Stimulated activated CD4-positive, alpha-beta T cell treated with anti-CD3 and anti-CD28 coated beads, Interleukin-1b, Interleukin-23, amount 100 ng/mL, for 1 hour (primary cell): ENCODE data around the gene ZNF362.
A peak's percentile ranks its signal among the peaks of the same experiment; 100 is the strongest.

Source experiments
- DNase-seq, 2 donors: peaks; one replicate each; pipeline ENCODE4 v3.0.0-alpha.2; 2020; ENCODE audit warnings: low read depth in 2 of 2

Gene ZNF362

GRCh38 chr1:33343539-33343938 is 87.2 kb downstream of the ZNF362 start:
- no peak for DNase-seq

- DNase-seq: no peak
These were observed 88.7 kb downstream of the ZNF362 start for GRCh38 chr1:33344896-33345560.

DNA sequence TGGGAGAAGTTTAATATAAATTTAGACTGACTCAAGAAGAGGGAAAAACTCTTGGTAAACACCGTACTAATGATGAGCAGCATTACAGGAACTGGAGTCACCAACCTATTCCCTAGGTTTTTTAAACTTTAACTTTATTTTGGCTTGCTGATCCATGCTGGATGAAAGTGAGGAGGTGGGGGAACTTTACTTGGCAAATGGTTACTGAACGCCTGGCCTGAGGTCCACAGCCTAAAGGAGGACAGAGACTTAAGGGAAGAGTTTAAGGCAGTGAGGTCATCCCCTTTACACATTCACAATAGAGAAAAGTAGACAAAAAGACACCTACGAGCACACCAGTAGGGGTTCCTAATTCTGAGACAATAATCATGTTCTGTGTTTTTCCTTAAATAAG is 90.2 kb downstream of the ZNF362 start:
- DNase-seq: no peak

DNA sequence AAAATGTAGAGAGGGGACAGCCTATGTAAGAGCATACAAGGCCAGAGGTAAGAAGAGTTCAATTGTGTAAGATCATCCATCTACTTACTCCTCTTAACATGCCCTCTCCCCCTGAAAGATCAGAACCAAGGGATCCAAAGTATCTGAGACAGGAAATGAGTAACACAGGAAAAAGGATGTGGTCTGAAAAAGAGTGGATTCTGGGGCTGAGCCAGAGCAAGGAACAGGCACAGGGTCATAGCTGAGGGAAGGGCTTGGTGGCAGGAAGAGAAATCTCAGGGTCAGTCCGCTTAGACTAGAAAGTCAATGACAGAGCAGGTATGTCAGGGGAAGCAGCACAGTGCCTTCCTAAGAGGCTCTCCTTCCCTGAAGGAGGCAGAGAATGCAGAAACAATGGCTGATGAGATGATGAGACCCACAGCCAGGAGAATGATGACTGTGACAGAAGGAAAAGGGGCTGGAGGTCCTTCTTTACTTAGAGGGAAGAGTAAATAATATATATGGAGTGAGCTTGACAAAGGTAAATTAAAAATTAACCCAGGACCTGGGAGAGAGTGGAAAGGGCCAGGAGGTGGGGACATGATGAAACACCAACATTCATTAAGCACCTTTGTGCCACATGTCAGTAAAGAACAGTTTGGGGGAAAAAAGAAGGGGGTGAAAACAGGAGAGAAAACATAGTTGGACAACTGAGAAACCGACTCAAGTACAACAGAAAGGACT is 90.8 kb downstream of the ZNF362 start:
- no peak for DNase-seq

DNA sequence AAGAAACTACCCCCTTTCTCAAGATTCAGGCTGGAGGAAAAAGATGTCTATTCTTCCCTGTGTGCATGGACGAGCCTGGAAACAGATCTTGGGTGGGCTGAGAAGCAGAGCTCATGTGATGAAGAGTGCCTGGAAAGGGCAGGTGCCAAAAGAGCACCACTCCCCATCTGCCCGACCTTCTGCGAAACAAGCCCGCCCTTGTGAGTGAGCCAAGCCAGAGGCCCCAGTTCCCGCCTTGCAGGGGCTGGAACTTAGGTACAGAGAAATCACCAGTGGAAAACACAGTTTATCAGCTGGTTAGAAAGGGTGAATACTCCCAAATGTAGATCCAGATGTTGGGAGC is 91.3 kb downstream of the ZNF362 start:
- DNase-seq: no peak

GRCh38 chr1:33348194-33348593 is 91.9 kb downstream of the ZNF362 start:
- DNase-seq: no peak

GRCh38 chr1:33348676-33349080 is 92.4 kb downstream of the ZNF362 start:
- peak in 1 of 2 donors; percentile 7 for DNase-seq

DNA sequence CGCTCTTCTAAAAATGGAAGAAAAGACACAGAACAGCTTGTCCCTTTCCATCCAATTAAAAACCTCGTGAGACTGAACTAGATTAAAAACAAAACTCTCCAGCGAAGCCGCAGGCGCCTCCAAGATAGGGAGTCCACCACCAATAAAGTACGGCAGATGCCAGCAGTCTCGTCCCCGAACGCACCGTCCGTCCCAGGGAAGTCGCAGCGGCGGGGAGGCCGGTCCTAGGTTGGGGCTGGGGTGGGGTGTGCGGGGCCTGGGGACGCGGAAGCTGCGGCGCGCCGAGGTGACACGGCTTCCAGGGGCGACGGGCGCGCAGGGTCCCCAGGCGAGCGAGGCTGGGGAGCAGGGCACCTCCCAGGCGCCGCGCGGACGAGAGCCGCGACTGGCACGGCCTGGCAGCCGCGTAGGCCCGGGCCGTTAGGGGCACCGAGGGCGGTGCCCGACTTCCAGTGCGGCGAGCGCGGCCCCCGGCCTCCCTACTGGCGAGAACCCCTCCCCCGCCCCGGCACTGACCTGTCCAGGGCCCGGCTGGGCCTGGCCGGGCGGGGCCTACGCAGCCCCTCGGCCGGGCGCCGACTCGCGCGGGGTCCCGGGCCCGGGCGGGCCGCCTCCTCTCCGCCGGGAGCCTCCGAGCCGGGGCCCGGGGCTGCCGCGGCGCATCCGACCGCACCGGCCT is 92.9 kb downstream of the ZNF362 start:
- peak; percentile 3 for DNase-seq

DNA sequence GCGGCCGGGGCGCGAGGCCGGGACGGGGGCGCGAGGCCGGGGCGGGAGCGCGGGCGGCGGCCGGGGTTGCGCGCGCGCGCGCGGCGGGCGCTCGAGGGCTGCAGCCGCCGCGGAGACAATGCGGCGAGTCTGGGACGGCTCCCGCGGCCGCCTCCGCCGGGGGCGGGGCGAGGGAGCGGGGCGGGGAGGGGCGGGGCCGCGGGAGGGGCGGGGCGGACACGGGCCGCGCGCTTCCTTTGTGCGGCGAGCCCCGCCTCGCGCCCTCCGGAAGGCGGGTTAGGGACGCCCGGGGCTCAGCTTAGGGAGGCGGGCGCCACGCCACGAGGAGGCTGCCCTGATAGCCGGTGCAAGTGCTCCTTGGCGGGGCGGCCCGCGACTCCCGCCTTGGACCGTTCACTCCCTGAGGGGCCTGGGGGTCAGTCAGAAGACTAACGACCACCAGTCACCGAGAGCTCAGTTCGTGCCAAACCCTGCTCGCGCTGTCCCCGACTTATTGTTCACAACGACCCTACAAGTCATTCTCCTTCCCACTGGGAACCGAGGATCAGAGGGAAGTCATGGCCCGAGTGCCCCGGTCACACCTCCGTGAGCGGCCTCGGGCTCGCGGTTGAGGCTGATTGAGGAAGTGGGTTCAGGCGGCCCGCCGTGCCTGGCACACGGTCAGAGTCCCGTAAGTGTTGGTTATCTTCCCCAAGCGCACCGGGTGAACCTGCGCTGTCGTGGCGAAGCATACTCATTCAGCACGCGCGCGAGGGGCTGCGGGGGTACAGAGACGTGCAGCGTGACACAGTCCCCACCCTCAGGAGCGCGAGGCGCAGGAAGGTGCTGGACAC is 93.7 kb downstream of the ZNF362 start:
- peak; percentile 54 to 65 for DNase-seq
